Right atrium auricular region (tissue), 2 donors: Measurements from ENCODE around the gene PIK3R3. TPM values are rescaled to one million over a fixed set of nuclear protein-coding genes. Genes with fewer than 3 reads are reported as not detected.

Source experiments
- DNase-seq: peaks from one replicate; pipeline ENCODE4 v3.0.0-alpha.2; 2019; ENCODE audit warnings: low spot score
- H3K27ac ChIP-seq, 2 donors: fragments of 200-600 bp; sonication (generic); 1 replicate in 1 of 2; 2 replicates in 1 of 2; pipeline ENCODE4 v1.5.1; 2016 to 2019
- H3K27me3 ChIP-seq, 2 donors: fragments of 200-600 bp; sonication (generic); one replicate each; pipeline versions ENCODE4 v1.5.1 to v1.6.0; 2017 to 2019
- H3K36me3 ChIP-seq: fragments of 200-600 bp; sonication (generic); one replicate; pipeline ENCODE4 v1.5.1; 2016
- H3K4me1 ChIP-seq, 2 donors: fragments of 200-600 bp; sonication (generic); one replicate each; pipeline versions ENCODE4 v1.5.1 to v1.6.0; 2017 to 2019
- H3K4me3 ChIP-seq, 2 donors: fragments of 200-600 bp; sonication (generic); 1 replicate in 1 of 2; 2 replicates in 1 of 2; pipeline ENCODE4 v1.5.1; 2017 to 2019; ENCODE audit warnings: mild to moderate bottlenecking in 1 of 2, moderate library complexity in 1 of 2
- H3K9me3 ChIP-seq, 2 donors: fragments of 200-600 bp; sonication (generic); one replicate each; pipeline ENCODE4 v1.5.1; 2019
- CTCF ChIP-seq, 2 donors: fragments of 200-600 bp; sonication (generic); IDR thresholded peaks; one replicate each; pipeline ENCODE4 v1.5.1; 2019; ENCODE audit warnings: antibody characterized with exemption in 2 of 2
- total RNA-seq, 2 donors: library from RNA; depleted of rRNA; stranded (reverse); fragments of >200 nt; gene quantifications; one replicate each; pipeline ENCODE4 v1.1.0, GENCODE V29; 2016

The PIK3R3 gene
- total RNA-seq, 2 donors from 2014 or later, result 24.3 to 35.3 TPM

DNA sequence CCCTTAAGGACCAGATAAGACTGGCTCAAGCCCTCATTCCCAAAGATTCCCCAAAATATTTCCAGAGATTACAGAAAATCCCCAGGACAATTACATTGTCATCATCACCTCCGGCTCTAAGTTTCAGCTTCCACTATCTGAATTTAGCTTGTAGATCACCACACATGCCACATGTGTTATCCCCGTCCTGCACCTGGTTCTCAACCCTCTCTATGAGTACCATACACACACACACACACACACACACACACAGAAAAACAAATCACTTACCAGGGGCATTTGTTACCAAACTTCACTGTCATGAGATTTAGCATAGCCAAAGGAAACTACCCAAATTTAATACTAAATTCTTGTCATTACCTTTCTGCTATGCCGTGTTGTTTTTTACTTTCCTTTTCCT is 27.1 kb upstream of the PIK3R3 start:
- Histone ChIP-seq H3K27me3 (no peaks in the 10 kb centered on the region), H3K4me3 (no peak overlapping the region), H3K4me1 (no peaks in the 10 kb centered on the region), H3K36me3 (no peaks in the 10 kb centered on the region), H3K9me3 (no peaks in the 10 kb centered on the region), H3K27ac (no peak overlapping the region)
- DNase-seq, result no peak
- TF ChIP-seq CTCF (IDR thresholded peaks at IDR 0.05), result no peak

- TF ChIP-seq CTCF (IDR thresholded peaks at IDR 0.05), result no peak
- Histone ChIP-seq H3K4me1 (no peaks in the 10 kb centered on the region), H3K4me3 (no peak overlapping the region), H3K27ac (no peak overlapping the region), H3K9me3 (no peaks in the 10 kb centered on the region), H3K27me3 (no peaks in the 10 kb centered on the region), H3K36me3 (no peaks in the 10 kb centered on the region)
- no peak for DNase-seq
Measured at GRCh38 chr1:46158312-46159281, 26.2 kb upstream of the PIK3R3 start.

GRCh38 chr1:46157916-46158311 is 25.5 kb upstream of the PIK3R3 start:
- Histone ChIP-seq H3K9me3 (no peaks in the 10 kb centered on the region), H3K27me3 (no peaks in the 10 kb centered on the region), H3K36me3 (no peaks in the 10 kb centered on the region), H3K27ac (no peak overlapping the region), H3K4me3 (no peak overlapping the region), H3K4me1 (no peaks in the 10 kb centered on the region)
- TF ChIP-seq CTCF (IDR thresholded peaks at IDR 0.05), result no peak
- DNase-seq, result no peak

GRCh38 chr1:46153732-46154131 is 21.3 kb upstream of the PIK3R3 start:
- H3K4me3 ChIP-seq, result no peak overlapping the region
- H3K4me1 ChIP-seq, result no peaks in the 10 kb centered on the region
- H3K9me3 ChIP-seq, result no peaks in the 10 kb centered on the region
- H3K27me3 ChIP-seq, result no peaks in the 10 kb centered on the region
- H3K27ac ChIP-seq, result no peak overlapping the region
- TF ChIP-seq CTCF (IDR thresholded peaks at IDR 0.05), result no peak
- DNase-seq, result no peak
- no peaks in the 10 kb centered on the region for H3K36me3 ChIP-seq

DNA sequence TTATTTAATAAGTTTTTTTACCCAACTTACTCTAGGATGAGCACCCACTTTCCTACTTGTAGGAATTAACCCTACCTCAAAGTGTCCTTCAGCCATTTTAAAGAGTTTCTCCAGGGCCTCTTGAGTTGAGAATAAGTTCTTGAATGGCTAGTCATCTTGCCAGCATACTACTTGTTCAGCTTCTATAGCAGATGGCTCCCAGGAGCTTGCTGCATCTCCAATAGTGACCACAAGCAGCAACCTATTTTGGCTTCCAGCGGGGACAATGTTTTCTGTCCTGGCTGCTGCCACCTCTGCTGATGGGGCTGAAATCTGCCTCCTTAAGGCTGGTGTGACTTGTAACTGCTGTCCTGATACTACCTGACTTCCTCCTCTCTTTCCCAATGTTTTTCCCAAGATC is 20.8 kb upstream of the PIK3R3 start:
- H3K4me3 ChIP-seq, result no peak overlapping the region
- TF ChIP-seq CTCF (IDR thresholded peaks at IDR 0.05), result no peak
- no peak overlapping the region for H3K27ac ChIP-seq
- no peaks in the 10 kb centered on the region for H3K4me1 ChIP-seq
- H3K36me3 ChIP-seq, result no peaks in the 10 kb centered on the region
- no peak for DNase-seq
- no peaks in the 10 kb centered on the region for H3K9me3 ChIP-seq
- no peaks in the 10 kb centered on the region for H3K27me3 ChIP-seq
